Measurements from ENCODE around the gene COL13A1.

DNA sequence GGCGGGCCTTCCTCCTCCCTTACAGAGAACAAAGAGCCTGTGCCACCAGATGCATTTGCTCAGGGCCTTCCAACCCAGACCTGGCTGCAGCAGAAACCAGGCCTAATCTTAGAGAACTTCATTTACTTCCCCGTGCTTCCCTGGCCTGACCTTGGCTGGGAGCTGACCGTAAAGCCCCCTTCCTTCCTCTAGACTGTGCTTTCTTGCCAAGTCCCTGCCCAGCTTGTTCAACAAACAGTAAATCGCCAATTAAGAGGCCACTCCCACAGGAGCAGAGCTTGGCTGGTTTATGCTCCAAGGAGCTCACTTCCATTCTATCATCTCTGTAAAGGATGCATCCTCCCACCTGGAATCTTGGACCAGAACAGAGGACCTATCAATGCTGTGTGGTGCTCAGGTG lies 110.9 kb downstream of the COL13A1 start:
- no peak for TF ChIP-seq POLR2A (IDR thresholded peaks at IDR 0.05)
- TF ChIP-seq, protein P1, sequence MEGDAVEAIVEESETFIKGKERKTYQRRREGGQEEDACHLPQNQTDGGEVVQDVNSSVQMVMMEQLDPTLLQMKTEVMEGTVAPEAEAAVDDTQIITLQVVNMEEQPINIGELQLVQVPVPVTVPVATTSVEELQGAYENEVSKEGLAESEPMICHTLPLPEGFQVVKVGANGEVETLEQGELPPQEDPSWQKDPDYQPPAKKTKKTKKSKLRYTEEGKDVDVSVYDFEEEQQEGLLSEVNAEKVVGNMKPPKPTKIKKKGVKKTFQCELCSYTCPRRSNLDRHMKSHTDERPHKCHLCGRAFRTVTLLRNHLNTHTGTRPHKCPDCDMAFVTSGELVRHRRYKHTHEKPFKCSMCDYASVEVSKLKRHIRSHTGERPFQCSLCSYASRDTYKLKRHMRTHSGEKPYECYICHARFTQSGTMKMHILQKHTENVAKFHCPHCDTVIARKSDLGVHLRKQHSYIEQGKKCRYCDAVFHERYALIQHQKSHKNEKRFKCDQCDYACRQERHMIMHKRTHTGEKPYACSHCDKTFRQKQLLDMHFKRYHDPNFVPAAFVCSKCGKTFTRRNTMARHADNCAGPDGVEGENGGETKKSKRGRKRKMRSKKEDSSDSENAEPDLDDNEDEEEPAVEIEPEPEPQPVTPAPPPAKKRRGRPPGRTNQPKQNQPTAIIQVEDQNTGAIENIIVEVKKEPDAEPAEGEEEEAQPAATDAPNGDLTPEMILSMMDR (IDR thresholded peaks at IDR 0.05) = no peak

All from vagina (tissue), 2 donors.